Breast epithelium (tissue), 3 donors: Measurements from ENCODE around the gene MYO1G.

Experiments
- POLR2A ChIP-seq: fragments of 450-650 bp; IDR thresholded peaks from one replicate; pipeline ENCODE4 v1.6.1; 2016; ENCODE audit warnings: antibody characterized with exemption, mild to moderate bottlenecking, moderate library complexity
- TF ChIP-seq, protein P1 (sequence below), 3 donors: fragments of 450-650 bp; IDR thresholded peaks; one replicate each; pipeline ENCODE4 v1.5.1; 2016 to 2017; ENCODE audit warnings: antibody characterized with exemption in 3 of 3, mild to moderate bottlenecking in 3 of 3, moderate library complexity in 3 of 3

DNA sequence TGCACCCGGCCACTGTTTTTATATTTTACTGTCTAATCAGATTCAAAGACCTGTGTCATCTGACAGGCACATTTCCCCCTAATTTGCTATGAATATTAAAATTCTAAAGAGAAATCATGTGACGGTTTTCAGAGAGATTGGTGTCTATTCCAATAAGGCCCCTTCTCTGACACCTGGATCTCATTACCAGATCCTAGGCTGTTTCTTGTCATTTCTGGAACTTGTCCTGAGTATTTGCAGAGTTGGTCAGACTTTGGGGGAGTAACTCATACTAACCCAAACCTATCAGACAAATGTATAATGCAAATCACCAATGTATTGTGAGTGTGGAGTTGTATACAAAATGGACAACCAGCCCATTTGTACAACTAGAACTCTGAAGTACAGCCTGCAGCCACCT lies 29.5 kb downstream of the MYO1G start:
- no peak for TF ChIP-seq POLR2A
- TF ChIP-seq, protein P1, sequence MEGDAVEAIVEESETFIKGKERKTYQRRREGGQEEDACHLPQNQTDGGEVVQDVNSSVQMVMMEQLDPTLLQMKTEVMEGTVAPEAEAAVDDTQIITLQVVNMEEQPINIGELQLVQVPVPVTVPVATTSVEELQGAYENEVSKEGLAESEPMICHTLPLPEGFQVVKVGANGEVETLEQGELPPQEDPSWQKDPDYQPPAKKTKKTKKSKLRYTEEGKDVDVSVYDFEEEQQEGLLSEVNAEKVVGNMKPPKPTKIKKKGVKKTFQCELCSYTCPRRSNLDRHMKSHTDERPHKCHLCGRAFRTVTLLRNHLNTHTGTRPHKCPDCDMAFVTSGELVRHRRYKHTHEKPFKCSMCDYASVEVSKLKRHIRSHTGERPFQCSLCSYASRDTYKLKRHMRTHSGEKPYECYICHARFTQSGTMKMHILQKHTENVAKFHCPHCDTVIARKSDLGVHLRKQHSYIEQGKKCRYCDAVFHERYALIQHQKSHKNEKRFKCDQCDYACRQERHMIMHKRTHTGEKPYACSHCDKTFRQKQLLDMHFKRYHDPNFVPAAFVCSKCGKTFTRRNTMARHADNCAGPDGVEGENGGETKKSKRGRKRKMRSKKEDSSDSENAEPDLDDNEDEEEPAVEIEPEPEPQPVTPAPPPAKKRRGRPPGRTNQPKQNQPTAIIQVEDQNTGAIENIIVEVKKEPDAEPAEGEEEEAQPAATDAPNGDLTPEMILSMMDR (IDR thresholded peaks at IDR 0.05): no peak
